Measurements from ENCODE around the gene TALDO1. TPM values are rescaled to one million over a fixed set of nuclear protein-coding genes. Genes with fewer than 3 reads are reported as not detected.

TALDO1 gene
- total RNA-seq, 6 experiments from 2014 or later = 102 to 184 (median 150) TPM

- intact Hi-C loops (cut with DNase I) = no loop called here
- peak overlapping the region; percentile 97 to 99 (median 97) for H3K4me3 ChIP-seq
- H3K27me3 ChIP-seq = no peaks in the 10 kb centered on the region
- TF ChIP-seq POLR2A (IDR thresholded peaks at IDR 0.05) = no peak
- TF ChIP-seq CTCF (IDR thresholded peaks at IDR 0.05) = no peak
- H3K27ac ChIP-seq = peak overlapping the region; percentile 67 to 90 (median 75)
- WGBS (ENCODE audit: insufficient coverage, low coverage, low lambda C conversion rate, missing lambda C conversion rate) = 9% methylated on average over 10 of the region's 18 CpGs
- peaks cover 0 to 26% (median 5%) of the 10 kb centered on the region in 4 donors for H3K4me1 ChIP-seq
- no peaks in the 10 kb centered on the region for H3K9me3 ChIP-seq
- ATAC-seq = peak; percentile 31 to 39 (median 34)
- H3K36me3 ChIP-seq = no peaks in the 10 kb centered on the region
- DNase-seq = peak in 1 of 3 donors; percentile 60
These were observed 719 bp downstream of the TALDO1 start for GRCh38 chr11:748007-748359.

DNA sequence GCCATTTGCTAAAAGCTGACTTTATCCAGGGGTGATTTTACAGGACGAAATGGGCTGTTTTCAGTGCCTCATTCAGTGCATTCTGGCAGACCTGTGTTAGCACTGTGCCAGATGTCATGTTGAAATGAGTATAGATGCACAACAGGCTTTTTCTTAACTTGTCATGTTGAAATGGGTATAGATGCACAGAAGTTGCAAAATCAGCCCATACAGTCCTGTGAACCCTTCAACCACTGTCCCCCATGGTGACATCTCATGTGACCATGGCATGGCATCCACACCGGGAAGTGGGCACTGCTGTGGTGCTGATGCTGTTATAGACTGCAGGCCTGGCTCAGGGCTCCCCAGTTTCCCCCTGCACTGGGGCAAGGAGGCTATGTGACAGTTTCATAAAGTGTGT is 2.5 kb downstream of the TALDO1 start:
- Histone ChIP-seq H3K4me1 (peaks cover 0 to 32% (median 5%) of the 10 kb centered on the region in 4 donors), H3K27ac (no peak overlapping the region)
- DNase-seq = no peak

GRCh38 chr11:760236-760635 is 13.0 kb downstream of the TALDO1 start:
- intact Hi-C loops (cut with DNase I) = no loop called here
- ATAC-seq = no peak
- H3K4me3 ChIP-seq = no peak overlapping the region
- DNase-seq = no peak
- peaks cover 0 to 87% (median 28%) of the 10 kb centered on the region in 4 donors for H3K36me3 ChIP-seq
- H3K9me3 ChIP-seq = no peaks in the 10 kb centered on the region
- no peak overlapping the region for H3K27ac ChIP-seq
- TF ChIP-seq CTCF (IDR thresholded peaks at IDR 0.05) = no peak
- TF ChIP-seq POLR2A (IDR thresholded peaks at IDR 0.05) = no peak
- H3K27me3 ChIP-seq = no peaks in the 10 kb centered on the region
- H3K4me1 ChIP-seq = peaks cover 0 to 15% (median 3%) of the 10 kb centered on the region in 4 donors

More for the DNA sequence above, 2.5 kb downstream of the TALDO1 start:
- intact Hi-C loops (cut with DNase I) = loop anchor here in 1 of 2 donors (10.0 kb wide), 1 partner anchor 195 kb away; no protein-coding TSS in a partner anchor
- H3K9me3 ChIP-seq = no peaks in the 10 kb centered on the region
- no peaks in the 10 kb centered on the region for H3K36me3 ChIP-seq
- WGBS (ENCODE audit: insufficient coverage, low coverage, low lambda C conversion rate, missing lambda C conversion rate) = 25% methylated on average over 2 of the region's 2 CpGs
- H3K4me3 ChIP-seq = no peak overlapping the region
- ATAC-seq = no peak
- H3K27me3 ChIP-seq = no peaks in the 10 kb centered on the region
- TF ChIP-seq POLR2A (IDR thresholded peaks at IDR 0.05) = no peak
- no peak for TF ChIP-seq CTCF (IDR thresholded peaks at IDR 0.05)

DNA sequence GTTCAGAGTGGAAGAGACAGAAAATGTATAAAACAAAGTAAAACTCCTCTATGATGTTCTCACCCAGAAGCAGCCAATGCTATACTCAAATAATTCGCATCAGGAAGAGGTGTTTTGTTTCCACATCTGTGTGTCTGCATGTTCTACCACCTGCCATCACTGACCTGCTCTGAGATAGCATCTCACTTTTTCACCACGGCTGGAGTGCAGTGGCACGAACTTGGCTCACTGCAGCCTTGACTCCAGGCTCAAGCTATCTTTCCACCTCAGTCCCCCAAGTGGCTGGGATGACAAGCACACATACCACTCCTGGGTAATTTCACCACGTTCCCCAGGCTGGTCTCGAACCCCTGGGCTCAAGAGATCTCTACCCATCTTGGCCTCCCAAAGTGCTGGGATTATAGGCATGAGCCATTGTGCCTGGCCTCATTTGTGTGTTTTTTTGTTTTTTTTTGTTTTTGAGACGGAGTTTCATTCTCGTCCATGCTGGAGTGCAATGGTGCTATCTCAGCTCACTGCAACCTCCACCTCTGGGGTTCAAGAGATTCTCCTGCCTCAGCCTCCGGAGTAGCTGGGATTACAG is 14.4 kb downstream of the TALDO1 start:
- intact Hi-C loops (cut with DNase I) = no loop called here
- no peaks in the 10 kb centered on the region for H3K27me3 ChIP-seq
- H3K4me3 ChIP-seq = no peak overlapping the region
- WGBS (ENCODE audit: insufficient coverage, low coverage, low lambda C conversion rate, missing lambda C conversion rate) = 90% methylated on average over 7 of the region's 8 CpGs
- H3K27ac ChIP-seq = no peak overlapping the region
- no peaks in the 10 kb centered on the region for H3K9me3 ChIP-seq
- H3K36me3 ChIP-seq = peaks cover 0 to 88% (median 28%) of the 10 kb centered on the region in 4 donors
- DNase-seq (no peak), ATAC-seq (no peak)
- peaks cover 0 to 2% (median 0%) of the 10 kb centered on the region in 4 donors for H3K4me1 ChIP-seq
- no peak for TF ChIP-seq CTCF (IDR thresholded peaks at IDR 0.05)
- no peak for TF ChIP-seq POLR2A (IDR thresholded peaks at IDR 0.05)
